OCI-LY1 (cell line): Measurements from ENCODE around the gene H1-8.

ENCODE experiments used
- H2AFZ ChIP-seq: fragments of 200-600 bp; sonication (generic), shearing (Covaris generic); 2 replicates; pipeline ENCODE4 v1.6.0; 2014; ENCODE audit warnings: antibody characterized with exemption, mild to moderate bottlenecking, low read length
- H3F3A ChIP-seq: fragments of 200-600 bp; sonication (generic), shearing (Covaris generic); 2 replicates; pipeline ENCODE4 v1.6.0; 2014; ENCODE audit warnings: mild to moderate bottlenecking, antibody characterized with exemption, low read length, moderate library complexity; ENCODE audit not compliant: insufficient read depth
- H3K27ac ChIP-seq: fragments of 200-600 bp; sonication (generic); 2 replicates; pipeline ENCODE4 v1.5.1; 2014; ENCODE audit warnings: low read length, mixed run types, mild to moderate bottlenecking, low read depth; ENCODE audit not compliant: poor library complexity, severe bottlenecking
- H3K27me3 ChIP-seq: fragments of 200-600 bp; sonication (generic); 2 replicates; pipeline ENCODE4 v1.6.0; 2014; ENCODE audit warnings: antibody characterized with exemption, mild to moderate bottlenecking, low read length, moderate library complexity; ENCODE audit not compliant: insufficient read depth
- H3K36me3 ChIP-seq: fragments of 200-600 bp; sonication (generic); 2 replicates; pipeline ENCODE4 v1.6.1; 2014; ENCODE audit warnings: mild to moderate bottlenecking, antibody characterized with exemption, low read length, moderate library complexity, mixed read lengths; ENCODE audit not compliant: insufficient read depth
- H3K4me1 ChIP-seq: fragments of 200-600 bp; sonication (generic); 2 replicates; pipeline ENCODE4 v1.5.1; 2014; ENCODE audit warnings: mild to moderate bottlenecking, low read length, moderate library complexity; ENCODE audit not compliant: insufficient read depth, severe bottlenecking
- H3K4me2 ChIP-seq: fragments of 200-600 bp; sonication (generic), shearing (Covaris generic); 2 replicates; pipeline ENCODE4 v1.6.1; 2014; ENCODE audit warnings: low read length
- H3K4me3 ChIP-seq: fragments of 200-600 bp; sonication (generic); 2 replicates; pipeline ENCODE4 v1.5.1; 2014; ENCODE audit warnings: low read length, low read depth, mild to moderate bottlenecking, mixed read lengths; ENCODE audit not compliant: poor library complexity, severe bottlenecking
- H3K79me2 ChIP-seq: fragments of 200-600 bp; shearing (Covaris generic); 2 replicates; pipeline ENCODE4 v1.6.1; 2016; ENCODE audit warnings: mixed run types, low read length, mixed read lengths; ENCODE audit not compliant: insufficient read depth
- H3K9ac ChIP-seq: fragments of 200-600 bp; sonication (generic), shearing (Covaris generic); 2 replicates; pipeline ENCODE4 v1.6.1; 2014; ENCODE audit warnings: mild to moderate bottlenecking, low read length, mixed read lengths
- H3K9me2 ChIP-seq: fragments of 200-600 bp; sonication (generic), shearing (Covaris generic); 2 replicates; pipeline ENCODE4 v1.6.1; 2014; ENCODE audit warnings: low read depth, mild to moderate bottlenecking, low read length, mixed read lengths
- H3K9me3 ChIP-seq: fragments of 200-600 bp; shearing (Covaris generic); 2 replicates; pipeline ENCODE4 v1.6.1; 2014; ENCODE audit warnings: low read length, mixed read lengths
- H4K20me1 ChIP-seq: fragments of 200-600 bp; sonication (generic), shearing (Covaris generic); 2 replicates; pipeline ENCODE4 v1.6.0; 2016; ENCODE audit warnings: mild to moderate bottlenecking, low read length; ENCODE audit not compliant: insufficient read depth
- EZH2 ChIP-seq: fragments of 200-600 bp; sonication (generic), shearing (Covaris generic); IDR thresholded peaks from 2 replicates; pipeline ENCODE4 v1.8.0; 2017; ENCODE audit warnings: borderline replicate concordance, mixed run types, mild to moderate bottlenecking, antibody characterized with exemption, low read length, moderate library complexity, mixed read lengths
- TF ChIP-seq, protein P1 (sequence below): fragments of 200-600 bp; sonication (generic), shearing (Covaris generic); IDR thresholded peaks from 2 replicates; pipeline ENCODE4 v1.5.1; 2017; ENCODE audit warnings: mild to moderate bottlenecking, antibody characterized with exemption, low read length, moderate library complexity, mixed read lengths

H1-8 gene

GRCh38 chr3:129581623-129582022 lies 38.6 kb downstream of the H1-8 start:
- Histone ChIP-seq H3K9ac (no peak overlapping the region), H3K9me3 (no peaks in the 10 kb centered on the region), H3K9me2 (no peaks in the 10 kb centered on the region), H3K36me3 (no peaks in the 10 kb centered on the region), H3K27ac (no peak overlapping the region), H3K79me2 (no peaks in the 10 kb centered on the region), H3K4me3 (no peak overlapping the region), H3K27me3 (no peaks in the 10 kb centered on the region), H3K4me1 (peaks cover 23% of the 10 kb centered on the region), H3F3A (no peaks in the 10 kb centered on the region), H3K4me2 (no peak overlapping the region), H4K20me1 (no peaks in the 10 kb centered on the region), H2AFZ (no peak overlapping the region)
- TF ChIP-seq EZH2: no peak
- TF ChIP-seq, protein P1, sequence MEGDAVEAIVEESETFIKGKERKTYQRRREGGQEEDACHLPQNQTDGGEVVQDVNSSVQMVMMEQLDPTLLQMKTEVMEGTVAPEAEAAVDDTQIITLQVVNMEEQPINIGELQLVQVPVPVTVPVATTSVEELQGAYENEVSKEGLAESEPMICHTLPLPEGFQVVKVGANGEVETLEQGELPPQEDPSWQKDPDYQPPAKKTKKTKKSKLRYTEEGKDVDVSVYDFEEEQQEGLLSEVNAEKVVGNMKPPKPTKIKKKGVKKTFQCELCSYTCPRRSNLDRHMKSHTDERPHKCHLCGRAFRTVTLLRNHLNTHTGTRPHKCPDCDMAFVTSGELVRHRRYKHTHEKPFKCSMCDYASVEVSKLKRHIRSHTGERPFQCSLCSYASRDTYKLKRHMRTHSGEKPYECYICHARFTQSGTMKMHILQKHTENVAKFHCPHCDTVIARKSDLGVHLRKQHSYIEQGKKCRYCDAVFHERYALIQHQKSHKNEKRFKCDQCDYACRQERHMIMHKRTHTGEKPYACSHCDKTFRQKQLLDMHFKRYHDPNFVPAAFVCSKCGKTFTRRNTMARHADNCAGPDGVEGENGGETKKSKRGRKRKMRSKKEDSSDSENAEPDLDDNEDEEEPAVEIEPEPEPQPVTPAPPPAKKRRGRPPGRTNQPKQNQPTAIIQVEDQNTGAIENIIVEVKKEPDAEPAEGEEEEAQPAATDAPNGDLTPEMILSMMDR: no peak

DNA sequence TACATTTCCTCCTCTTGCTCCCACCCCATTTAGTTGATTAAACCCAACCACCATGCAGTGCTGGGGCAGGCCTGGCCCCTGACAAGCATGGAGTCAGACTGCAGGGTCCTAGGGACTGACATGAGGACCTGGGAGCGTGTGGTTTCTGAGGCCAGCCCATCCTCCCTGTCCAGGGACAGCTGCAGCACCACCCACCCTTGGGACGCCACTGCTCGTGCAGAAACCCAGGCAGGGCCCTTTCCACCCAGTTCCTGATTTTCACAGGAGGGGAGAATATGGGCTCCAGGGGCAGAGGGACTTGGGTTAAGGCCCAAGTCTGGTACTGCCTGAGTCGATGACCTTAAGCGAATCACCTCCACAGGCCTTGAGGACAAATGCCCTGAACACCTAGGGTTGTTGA lies 39.8 kb downstream of the H1-8 start:
- Histone ChIP-seq H3K36me3 (no peaks in the 10 kb centered on the region), H2AFZ (no peak overlapping the region), H3K79me2 (no peaks in the 10 kb centered on the region), H3K4me2 (no peak overlapping the region), H3K4me1 (peaks cover 11% of the 10 kb centered on the region), H3F3A (no peaks in the 10 kb centered on the region), H4K20me1 (no peaks in the 10 kb centered on the region), H3K27ac (no peak overlapping the region), H3K9ac (no peak overlapping the region), H3K9me3 (no peaks in the 10 kb centered on the region), H3K4me3 (no peak overlapping the region), H3K27me3 (no peaks in the 10 kb centered on the region), H3K9me2 (no peaks in the 10 kb centered on the region)
- TF ChIP-seq, protein P1: no peak
- no peak for TF ChIP-seq EZH2

DNA sequence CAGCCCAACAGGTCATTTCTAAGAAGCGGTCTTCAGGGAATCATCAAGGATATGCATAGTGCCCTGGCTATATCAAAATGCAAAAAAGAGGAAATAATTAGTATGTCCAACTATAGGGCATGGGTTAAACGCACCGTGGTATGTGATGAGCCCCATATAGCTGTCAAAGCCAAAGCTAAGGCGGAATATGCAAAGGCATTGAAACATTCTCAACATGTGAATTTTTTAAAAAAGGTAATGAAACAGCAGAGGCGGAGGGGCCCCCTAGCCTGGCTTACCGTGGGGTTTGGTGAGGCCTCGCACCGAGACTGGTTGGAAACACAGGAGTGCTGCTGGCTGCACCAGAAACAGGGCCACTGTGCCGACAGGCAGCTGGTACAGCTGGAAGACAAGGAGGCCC lies 40.3 kb downstream of the H1-8 start:
- Histone ChIP-seq H3K4me3 (no peak overlapping the region), H3K4me1 (peaks cover 6% of the 10 kb centered on the region), H3K9ac (no peak overlapping the region), H3K4me2 (no peak overlapping the region), H3K79me2 (no peaks in the 10 kb centered on the region), H3K27me3 (no peaks in the 10 kb centered on the region), H3K27ac (no peak overlapping the region), H3K9me2 (no peaks in the 10 kb centered on the region), H3K9me3 (no peaks in the 10 kb centered on the region), H2AFZ (no peak overlapping the region), H3K36me3 (no peaks in the 10 kb centered on the region), H4K20me1 (no peaks in the 10 kb centered on the region), H3F3A (no peaks in the 10 kb centered on the region)
- TF ChIP-seq, protein P1: no peak
- TF ChIP-seq EZH2: no peak
